Measurements from ENCODE around the gene CAMTA1. TPM values are rescaled to one million over a fixed set of nuclear protein-coding genes. Genes with fewer than 3 reads are reported as not detected.

The CAMTA1 gene
- total RNA-seq, 1 experiment from 2014 or later = 118 TPM

DNA sequence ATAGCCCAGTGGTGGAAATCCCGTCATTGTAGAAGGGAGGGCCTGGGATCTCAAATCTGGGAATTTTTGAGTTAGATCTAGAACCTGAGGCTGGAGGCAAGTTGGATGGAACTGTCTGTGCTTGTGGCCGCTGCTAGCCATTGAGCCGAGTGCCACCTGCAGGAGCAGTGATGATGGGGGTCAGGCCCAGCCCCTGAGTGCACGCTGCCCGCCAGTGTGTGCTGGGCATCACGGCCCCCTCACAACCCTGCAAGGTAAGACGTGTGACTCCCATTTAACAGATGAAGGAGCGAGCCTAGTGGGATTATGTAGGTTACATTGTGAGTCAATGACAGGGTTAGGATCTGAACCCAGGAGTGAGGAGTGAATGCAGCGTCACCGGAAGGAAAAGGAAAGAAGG, 407.2 kb downstream of the CAMTA1 start:
- Histone ChIP-seq H3K27ac (ENCODE audit: low read length) (no peak overlapping the region), H3K9ac (ENCODE audit: low read length) (no peak overlapping the region), H3K4me2 (ENCODE audit: low read depth, low read length, poor library complexity, severe bottlenecking) (no peak overlapping the region), H3K36me3 (ENCODE audit: insufficient read depth, low read length) (no peaks in the 10 kb centered on the region), H4K20me1 (ENCODE audit: insufficient read depth, low read depth, low read length) (no peaks in the 10 kb centered on the region), H3K9me3 (ENCODE audit: low read length) (no peaks in the 10 kb centered on the region), H3K27me3 (ENCODE audit: low read length) (no peaks in the 10 kb centered on the region), H3K9me2 (replicated peaks; ENCODE audit: insufficient read depth, low read length) (no peaks in the 10 kb centered on the region), H2AFZ (ENCODE audit: low read length) (no peak overlapping the region), H3K4me3 (ENCODE audit: low read length) (no peak overlapping the region), H3K4me1 (ENCODE audit: low read length) (no peaks in the 10 kb centered on the region), H3K79me2 (ENCODE audit: low read length) (no peaks in the 10 kb centered on the region)
- no peak for DNase-seq

GRCh38 chr1:7196036-7196911, 411.0 kb downstream of the CAMTA1 start:
- H4K20me1 ChIP-seq (ENCODE audit: insufficient read depth, low read depth, low read length) = 0 out of 2 replicates have a peak, but pooled peaks cover 3% of the 10 kb centered on the region
- H2AFZ ChIP-seq (ENCODE audit: low read length) = no peak overlapping the region
- no peaks in the 10 kb centered on the region for H3K36me3 ChIP-seq (ENCODE audit: insufficient read depth, low read length)
- H3K9me3 ChIP-seq (ENCODE audit: low read length) = no peaks in the 10 kb centered on the region
- no peak for DNase-seq
- H3K27ac ChIP-seq (ENCODE audit: low read length) = no peak overlapping the region
- H3K27me3 ChIP-seq (ENCODE audit: low read length) = no peaks in the 10 kb centered on the region
- no peak overlapping the region for H3K4me2 ChIP-seq (ENCODE audit: low read depth, low read length, poor library complexity, severe bottlenecking)
- H3K4me1 ChIP-seq (ENCODE audit: low read length) = no peaks in the 10 kb centered on the region
- no peak overlapping the region for H3K4me3 ChIP-seq (ENCODE audit: low read length)
- no peak overlapping the region for H3K9ac ChIP-seq (ENCODE audit: low read length)
- no peaks in the 10 kb centered on the region for H3K9me2 ChIP-seq (replicated peaks; ENCODE audit: insufficient read depth, low read length)
- H3K79me2 ChIP-seq (ENCODE audit: low read length) = no peaks in the 10 kb centered on the region

- Histone ChIP-seq H3K9me2 (replicated peaks; ENCODE audit: insufficient read depth, low read length) (no peaks in the 10 kb centered on the region), H4K20me1 (ENCODE audit: insufficient read depth, low read depth, low read length) (0 out of 2 replicates have a peak, but pooled peaks cover 3% of the 10 kb centered on the region), H3K4me1 (ENCODE audit: low read length) (no peaks in the 10 kb centered on the region), H3K27ac (ENCODE audit: low read length) (no peak overlapping the region), H3K9ac (ENCODE audit: low read length) (no peak overlapping the region), H3K9me3 (ENCODE audit: low read length) (no peaks in the 10 kb centered on the region), H3K4me3 (ENCODE audit: low read length) (no peak overlapping the region), H3K4me2 (ENCODE audit: low read depth, low read length, poor library complexity, severe bottlenecking) (no peak overlapping the region), H3K27me3 (ENCODE audit: low read length) (peaks cover 3% of the 10 kb centered on the region; the same call in 1 of the 2 replicates), H3K79me2 (ENCODE audit: low read length) (no peaks in the 10 kb centered on the region), H2AFZ (ENCODE audit: low read length) (no peak overlapping the region), H3K36me3 (ENCODE audit: insufficient read depth, low read length) (no peaks in the 10 kb centered on the region)
- no peak for DNase-seq
Measured at GRCh38 chr1:7198664-7199063, 413.4 kb downstream of the CAMTA1 start.

DNA sequence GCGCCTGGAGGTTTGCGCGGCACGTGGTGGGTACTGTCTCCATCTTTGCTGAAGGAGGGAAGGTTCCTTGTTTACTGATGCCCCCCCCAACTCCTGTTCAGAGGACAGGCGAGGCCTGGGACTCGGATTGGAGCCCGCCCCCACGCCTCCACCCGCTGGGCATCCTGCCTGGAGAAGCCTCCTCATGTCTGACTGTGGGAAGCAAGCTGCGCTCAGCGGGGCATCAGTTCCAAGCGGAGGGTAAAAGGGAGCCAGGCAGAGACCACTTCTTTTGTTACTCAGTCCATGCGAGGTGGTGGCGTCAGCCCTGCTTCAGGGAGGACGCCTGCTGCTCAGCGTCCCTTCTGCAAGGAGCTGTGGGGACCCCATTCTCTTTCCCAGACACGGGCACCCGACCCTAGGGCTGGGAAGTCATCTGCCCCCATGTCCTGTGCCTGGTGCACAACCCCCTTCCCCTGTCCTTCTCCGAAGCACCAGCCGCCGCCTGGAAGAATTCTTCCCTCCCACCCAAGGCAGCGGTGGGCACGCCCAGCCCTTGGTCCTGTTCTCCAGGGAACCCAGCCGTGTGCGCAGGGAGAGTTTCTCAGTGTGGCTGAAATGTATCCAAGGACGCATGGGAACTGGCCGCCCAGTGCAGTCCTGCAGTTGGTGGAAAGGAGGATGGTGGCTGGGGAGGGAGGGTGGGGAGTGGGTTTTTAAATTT, 414.0 kb downstream of the CAMTA1 start:
- H3K27me3 ChIP-seq (ENCODE audit: low read length) = peaks cover 3% of the 10 kb centered on the region; the same call in 1 of the 2 replicates
- H3K4me2 ChIP-seq (ENCODE audit: low read depth, low read length, poor library complexity, severe bottlenecking) = no peak overlapping the region

DNA sequence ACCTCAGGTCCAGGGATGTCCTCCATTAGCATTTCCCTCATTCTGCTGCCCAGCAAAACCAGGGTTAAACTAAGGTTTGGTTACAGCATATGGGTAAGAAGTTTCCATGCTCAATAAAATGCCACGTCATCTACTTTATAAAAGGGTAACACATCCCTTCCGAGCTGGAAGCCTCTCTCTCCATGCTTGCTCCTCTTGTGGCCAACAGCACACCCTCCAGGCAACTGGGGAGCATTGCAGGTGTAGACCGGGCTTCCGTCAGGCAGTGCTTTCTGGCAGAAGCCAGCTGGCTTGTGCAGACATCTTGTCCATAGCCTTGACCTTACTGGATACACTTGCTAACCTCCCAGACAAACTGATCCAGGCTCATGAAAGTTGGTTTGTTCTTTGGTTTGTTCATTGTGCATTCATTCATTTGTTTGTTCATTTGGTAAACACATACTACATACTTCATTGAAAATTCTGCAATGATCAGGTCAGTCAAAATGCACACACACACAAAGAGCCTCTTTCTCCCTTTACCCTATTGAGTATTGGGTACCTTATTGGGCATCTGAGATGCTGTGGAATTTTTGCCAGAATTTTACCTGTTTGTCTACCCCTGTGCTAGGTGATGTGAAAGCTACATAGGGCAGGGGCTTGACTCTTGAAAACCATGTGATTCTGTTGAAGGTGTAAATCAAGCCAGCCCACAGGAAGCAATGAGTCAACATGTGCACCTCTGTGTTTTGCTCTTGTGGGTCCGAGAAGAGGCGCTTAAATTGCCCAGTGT, 422.8 kb downstream of the CAMTA1 start:
- peak; percentile 92 for DNase-seq

More for the DNA sequence above, 414.0 kb downstream of the CAMTA1 start:
- Histone ChIP-seq H3K4me1 (ENCODE audit: low read length) (no peaks in the 10 kb centered on the region), H3K9me2 (replicated peaks; ENCODE audit: insufficient read depth, low read length) (no peaks in the 10 kb centered on the region), H3K27ac (ENCODE audit: low read length) (no peak overlapping the region), H3K79me2 (ENCODE audit: low read length) (no peaks in the 10 kb centered on the region), H3K4me3 (ENCODE audit: low read length) (no peak overlapping the region), H4K20me1 (ENCODE audit: insufficient read depth, low read depth, low read length) (0 out of 2 replicates have a peak, but pooled peaks cover 3% of the 10 kb centered on the region), H2AFZ (ENCODE audit: low read length) (no peak overlapping the region), H3K9ac (ENCODE audit: low read length) (no peak overlapping the region), H3K9me3 (ENCODE audit: low read length) (no peaks in the 10 kb centered on the region), H3K36me3 (ENCODE audit: insufficient read depth, low read length) (no peaks in the 10 kb centered on the region)
- no peak for DNase-seq

DNA sequence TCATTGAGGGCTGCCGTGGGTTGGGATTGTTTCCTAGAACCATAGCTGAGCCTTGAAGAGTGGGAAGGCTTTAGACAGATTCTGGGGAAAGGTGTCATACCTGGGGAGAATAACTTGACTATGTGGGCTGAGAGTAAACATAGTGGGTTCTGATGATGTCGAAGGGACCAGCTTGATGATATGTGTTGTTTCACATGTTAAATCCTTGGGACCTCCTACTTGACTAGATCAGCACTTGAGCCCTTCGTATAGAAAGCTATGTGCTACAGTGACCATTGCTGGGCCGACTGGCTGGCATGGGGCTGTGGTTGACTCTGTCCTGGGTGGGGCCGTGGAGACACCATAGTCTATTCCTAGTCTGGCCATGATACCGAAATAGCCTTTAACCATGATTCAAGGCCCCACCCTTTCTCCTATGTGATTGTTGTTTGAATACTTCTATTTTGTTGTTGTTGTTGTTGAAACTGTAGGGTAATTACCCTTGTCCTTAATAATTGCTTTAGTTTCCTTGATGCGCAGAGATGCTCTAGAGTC, 423.5 kb downstream of the CAMTA1 start:
- H3K27me3 ChIP-seq (ENCODE audit: low read length) = no peaks in the 10 kb centered on the region
- H3K4me1 ChIP-seq (ENCODE audit: low read length) = no peaks in the 10 kb centered on the region
- no peaks in the 10 kb centered on the region for H3K9me3 ChIP-seq (ENCODE audit: low read length)
- no peak overlapping the region for H3K4me2 ChIP-seq (ENCODE audit: low read depth, low read length, poor library complexity, severe bottlenecking)
- no peak overlapping the region for H3K4me3 ChIP-seq (ENCODE audit: low read length)
- no peaks in the 10 kb centered on the region for H3K79me2 ChIP-seq (ENCODE audit: low read length)
- no peak overlapping the region for H2AFZ ChIP-seq (ENCODE audit: low read length)
- no peak overlapping the region for H3K27ac ChIP-seq (ENCODE audit: low read length)
- H3K9me2 ChIP-seq (replicated peaks; ENCODE audit: insufficient read depth, low read length) = no peaks in the 10 kb centered on the region
- no peaks in the 10 kb centered on the region for H3K36me3 ChIP-seq (ENCODE audit: insufficient read depth, low read length)
- H3K9ac ChIP-seq (ENCODE audit: low read length) = no peak overlapping the region
- no peaks in the 10 kb centered on the region for H4K20me1 ChIP-seq (ENCODE audit: insufficient read depth, low read depth, low read length)
- DNase-seq = no peak

More for the DNA sequence above, 422.8 kb downstream of the CAMTA1 start:
- Histone ChIP-seq H4K20me1 (ENCODE audit: insufficient read depth, low read depth, low read length) (no peaks in the 10 kb centered on the region), H3K27me3 (ENCODE audit: low read length) (no peaks in the 10 kb centered on the region), H3K27ac (ENCODE audit: low read length) (no peak overlapping the region), H3K36me3 (ENCODE audit: insufficient read depth, low read length) (no peaks in the 10 kb centered on the region), H3K4me3 (ENCODE audit: low read length) (no peak overlapping the region), H3K9me2 (replicated peaks; ENCODE audit: insufficient read depth, low read length) (no peaks in the 10 kb centered on the region), H3K9ac (ENCODE audit: low read length) (no peak overlapping the region), H3K4me2 (ENCODE audit: low read depth, low read length, poor library complexity, severe bottlenecking) (no peak overlapping the region), H2AFZ (ENCODE audit: low read length) (no peak overlapping the region), H3K4me1 (ENCODE audit: low read length) (no peaks in the 10 kb centered on the region), H3K9me3 (ENCODE audit: low read length) (no peaks in the 10 kb centered on the region), H3K79me2 (ENCODE audit: low read length) (no peaks in the 10 kb centered on the region)

DNA sequence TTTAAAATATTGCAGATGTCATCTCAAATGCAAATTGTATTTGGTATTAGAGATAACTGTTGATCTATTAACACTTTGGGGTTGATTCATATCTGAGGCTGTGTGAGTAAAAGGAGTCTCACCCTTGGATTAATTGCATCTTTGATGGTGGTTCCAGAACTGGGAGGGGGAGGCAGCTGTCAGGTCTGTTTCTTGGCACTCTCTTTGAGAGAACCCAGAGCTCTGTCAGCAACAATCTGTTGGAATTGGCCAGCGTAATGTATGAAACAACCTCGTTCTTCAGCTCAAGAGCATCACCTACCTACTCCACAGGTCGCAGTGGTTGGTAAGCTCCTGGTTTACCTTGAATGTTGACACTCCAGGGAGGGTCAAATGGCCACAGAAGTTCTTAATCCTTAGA, 424.1 kb downstream of the CAMTA1 start:
- Histone ChIP-seq H3K4me3 (ENCODE audit: low read length) (no peak overlapping the region), H3K36me3 (ENCODE audit: insufficient read depth, low read length) (no peaks in the 10 kb centered on the region), H4K20me1 (ENCODE audit: insufficient read depth, low read depth, low read length) (no peaks in the 10 kb centered on the region), H3K27me3 (ENCODE audit: low read length) (no peaks in the 10 kb centered on the region), H3K9me3 (ENCODE audit: low read length) (no peaks in the 10 kb centered on the region), H3K27ac (ENCODE audit: low read length) (no peak overlapping the region), H3K9me2 (replicated peaks; ENCODE audit: insufficient read depth, low read length) (no peaks in the 10 kb centered on the region), H3K4me2 (ENCODE audit: low read depth, low read length, poor library complexity, severe bottlenecking) (no peak overlapping the region), H3K4me1 (ENCODE audit: low read length) (no peaks in the 10 kb centered on the region), H3K9ac (ENCODE audit: low read length) (no peak overlapping the region), H3K79me2 (ENCODE audit: low read length) (no peaks in the 10 kb centered on the region), H2AFZ (ENCODE audit: low read length) (no peak overlapping the region)
- no peak for DNase-seq
